Stimulated activated CD4-positive, alpha-beta T cell treated with anti-CD3 and anti-CD28 coated beads, Interleukin-2, amount 100 ng/mL, for 4 hours (primary cell): ENCODE data around the gene ZNF438.

Source experiments
- DNase-seq: peaks from one replicate; pipeline ENCODE4 v3.0.0-alpha.2; 2020; ENCODE audit warnings: low read depth

ZNF438 gene

GRCh38 chr10:30883751-30884150, 147.9 kb downstream of the ZNF438 start:
- no peak for DNase-seq

GRCh38 chr10:30883116-30883515, 148.5 kb downstream of the ZNF438 start:
- no peak for DNase-seq

DNA sequence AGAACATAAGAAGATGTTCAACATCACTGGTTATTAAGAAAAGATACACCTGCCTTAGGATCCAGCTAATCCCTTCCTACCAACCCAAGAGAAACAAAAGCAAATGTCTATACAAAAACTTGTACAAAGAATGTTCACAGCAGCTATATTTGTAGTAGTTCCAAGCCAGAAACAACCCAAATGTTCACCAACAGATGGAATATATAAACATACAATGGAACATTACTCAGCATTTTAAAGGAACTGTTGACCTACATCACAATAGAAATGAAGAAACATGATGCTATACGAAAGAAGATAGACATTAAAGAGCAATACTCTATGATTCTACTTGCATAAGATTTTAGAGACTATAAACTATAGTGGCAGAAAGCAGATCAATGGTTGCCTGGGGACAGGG, 149.4 kb downstream of the ZNF438 start:
- DNase-seq = no peak

DNA sequence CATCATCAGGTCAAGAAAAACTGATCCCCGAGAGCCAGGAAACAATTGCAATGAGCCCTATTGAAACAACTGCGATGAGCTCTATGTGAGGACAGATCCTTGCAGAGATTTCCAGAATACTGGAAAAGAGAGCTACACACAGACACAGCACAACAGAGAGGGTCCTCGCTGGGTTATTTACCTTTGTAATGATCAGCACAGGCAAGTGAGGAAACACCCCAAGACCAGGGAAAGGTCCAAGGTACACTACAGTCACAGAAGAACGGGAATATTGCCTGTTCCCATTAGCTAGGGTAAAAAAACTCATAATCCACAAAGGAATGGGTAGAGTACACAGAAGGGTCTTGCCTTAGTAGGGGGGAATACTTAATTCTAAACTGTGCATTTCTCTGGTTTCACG, 152.7 kb downstream of the ZNF438 start:
- DNase-seq = no peak

DNA sequence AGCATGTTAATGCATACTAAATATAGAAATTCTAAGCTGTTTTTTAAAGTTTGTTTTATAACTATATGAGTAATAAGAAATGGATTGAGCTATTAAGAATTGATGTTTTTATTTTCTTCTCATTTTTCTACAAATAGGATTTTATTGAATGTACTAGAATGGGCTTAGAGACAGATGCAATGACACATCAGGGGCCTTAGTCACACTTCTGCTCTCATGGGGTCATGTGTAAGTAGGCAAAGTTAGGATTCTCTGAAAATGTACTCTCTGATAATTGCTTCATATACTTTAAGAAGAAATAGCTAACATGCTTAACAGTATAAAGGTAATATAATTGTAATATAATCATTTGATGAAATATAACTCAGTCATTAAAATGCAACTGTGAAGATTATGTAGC, 154.6 kb downstream of the ZNF438 start:
- DNase-seq = no peak

DNA sequence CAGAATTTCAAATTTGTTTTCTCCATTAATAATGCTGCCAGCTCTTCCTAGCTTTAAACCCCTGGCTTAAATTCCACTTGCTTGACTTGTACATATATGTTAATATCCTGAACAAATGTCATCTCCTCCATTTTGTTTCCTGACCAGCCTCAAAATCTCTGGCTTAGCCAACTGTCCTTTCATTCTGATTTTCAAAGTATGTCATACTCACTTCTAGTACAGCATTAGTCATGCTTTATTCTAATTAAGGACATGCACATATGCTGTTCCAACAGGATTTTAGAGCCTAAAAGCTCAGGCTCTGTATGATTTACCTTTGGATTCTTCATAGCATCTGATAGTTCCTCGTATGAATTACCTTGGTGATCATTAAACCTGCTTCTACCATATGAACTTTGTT, 158.3 kb downstream of the ZNF438 start:
- no peak for DNase-seq

DNA sequence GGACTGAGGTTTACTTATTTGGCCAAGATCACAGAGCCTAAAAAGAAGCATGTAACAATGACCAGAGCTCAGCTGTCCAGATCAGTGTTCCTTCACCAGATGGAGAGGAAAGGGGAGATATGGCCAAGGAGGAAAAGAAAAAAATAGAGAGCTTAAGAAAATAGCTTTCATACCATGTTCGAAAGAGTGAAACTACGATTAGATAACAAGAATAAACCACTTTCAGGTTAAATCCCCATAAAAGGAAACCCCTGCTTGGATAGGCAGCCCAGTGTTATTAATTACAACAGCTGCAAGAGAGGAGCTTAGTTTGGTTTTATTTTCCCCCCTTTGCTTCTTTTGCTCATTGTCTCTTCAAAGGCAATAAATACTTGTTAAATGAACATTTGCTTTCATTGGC, 160.8 kb downstream of the ZNF438 start:
- DNase-seq = no peak

DNA sequence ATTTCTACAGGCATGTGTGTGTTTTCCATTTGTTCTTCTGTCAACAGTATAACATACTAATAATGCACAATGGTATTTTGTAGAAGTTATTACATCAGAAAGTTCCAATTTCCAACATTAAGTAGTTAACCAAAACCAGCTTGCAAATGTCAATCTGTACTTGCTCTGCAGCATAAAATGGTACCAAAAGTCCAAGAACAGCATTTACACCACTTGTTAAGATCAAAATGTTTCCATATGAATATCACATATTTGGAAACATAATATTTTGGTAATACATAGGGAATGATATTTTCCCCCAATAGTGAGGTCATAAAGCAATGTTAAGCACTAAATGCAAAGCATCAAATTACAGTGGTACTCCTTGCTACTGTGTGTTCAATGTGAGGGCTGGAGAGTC, 162.1 kb downstream of the ZNF438 start:
- DNase-seq = no peak

- DNase-seq = no peak
Measured at GRCh38 chr10:30868611-30869010, 163.1 kb downstream of the ZNF438 start.

DNA sequence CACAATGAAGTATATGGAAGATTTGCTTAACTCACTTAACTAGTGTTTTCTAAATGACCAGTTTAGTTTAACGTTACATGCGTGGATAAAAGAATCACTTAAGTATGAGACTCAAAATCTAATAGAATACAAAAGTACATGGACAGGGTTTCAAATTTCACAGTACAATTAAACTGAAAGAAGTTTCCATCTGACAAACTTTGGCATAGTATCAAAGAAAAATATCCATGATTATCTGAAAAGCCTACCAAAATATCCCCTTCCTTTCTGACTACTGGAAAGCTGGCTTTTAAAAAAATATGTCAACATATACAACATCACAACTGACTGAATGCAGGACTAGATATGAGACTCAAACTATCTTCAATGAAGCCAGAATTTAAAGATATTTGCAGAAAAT, 164.8 kb downstream of the ZNF438 start:
- DNase-seq = no peak

DNA sequence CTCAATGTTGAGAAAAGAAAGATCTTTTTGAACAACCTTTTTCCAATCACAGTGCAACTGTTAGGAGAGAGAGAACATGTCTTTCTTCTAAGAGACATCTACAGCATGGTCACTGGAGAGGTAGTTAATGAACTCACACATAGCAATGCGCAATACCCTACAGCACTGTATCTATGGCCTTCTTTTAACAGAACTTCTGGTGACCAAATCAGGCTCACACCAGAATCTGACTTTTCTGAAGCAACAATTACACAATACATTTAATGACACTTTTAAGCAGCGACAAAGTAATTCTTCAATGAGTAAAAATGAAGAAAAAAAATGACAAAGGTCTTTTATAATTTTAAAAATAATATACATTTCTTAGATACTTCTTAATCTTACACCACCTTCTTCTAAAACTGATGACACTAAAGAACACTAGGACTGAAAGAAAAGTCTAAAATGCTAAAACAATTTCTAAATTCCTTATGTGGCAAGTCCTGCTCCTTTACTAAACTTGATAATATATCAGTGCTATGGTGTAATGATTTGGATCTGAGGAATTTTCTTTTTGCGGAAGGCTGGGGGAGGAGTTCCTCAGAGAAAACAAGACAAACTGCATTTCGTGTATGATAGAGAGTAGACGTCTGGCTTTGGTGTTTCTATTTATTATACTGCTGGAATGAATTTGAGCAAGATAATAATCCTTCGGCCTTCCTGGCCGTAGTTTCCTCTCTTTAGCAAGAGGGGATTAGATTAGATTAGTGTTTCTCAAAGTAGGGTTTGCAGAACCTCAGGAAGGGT, 166.3 kb downstream of the ZNF438 start:
- no peak for DNase-seq

GRCh38 chr10:30863516-30864210, 168.0 kb downstream of the ZNF438 start:
- DNase-seq = no peak

DNA sequence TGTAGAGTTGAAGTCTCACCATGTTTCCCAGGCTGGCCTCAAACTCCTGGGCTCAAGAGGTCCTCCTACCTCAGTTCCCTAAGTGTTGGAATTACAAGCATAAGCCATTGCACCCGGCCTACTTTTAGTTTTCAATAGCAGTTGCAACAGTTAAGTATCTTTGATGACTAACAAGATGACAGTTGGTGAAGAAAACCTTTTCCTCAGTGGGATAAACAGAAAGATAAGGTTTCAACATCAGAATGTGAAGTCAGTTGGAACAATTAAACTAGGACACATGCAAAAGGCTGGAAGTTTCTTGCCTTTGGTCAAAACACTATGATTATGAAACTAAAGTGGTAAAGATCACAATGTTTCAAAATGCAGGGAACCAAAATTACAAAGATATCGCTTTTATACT, 169.2 kb downstream of the ZNF438 start:
- no peak for DNase-seq

DNA sequence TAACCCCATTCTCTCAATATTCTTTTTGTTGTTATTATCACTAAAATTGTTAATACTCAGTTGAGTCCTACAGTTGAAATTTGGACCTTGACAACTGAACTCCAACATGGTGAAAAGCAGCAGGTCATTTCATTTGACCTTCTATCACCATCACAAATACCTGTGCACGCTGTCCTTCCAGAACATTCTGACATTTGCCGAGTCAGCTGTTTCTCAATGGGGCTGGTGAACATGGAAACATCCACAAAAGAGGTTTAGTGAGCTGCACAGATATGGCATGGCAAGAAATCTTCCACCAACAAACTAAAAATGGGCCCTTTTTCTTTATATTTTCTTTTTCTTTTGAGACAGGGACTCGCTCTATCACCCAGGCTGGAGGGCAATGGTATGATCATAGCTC, 169.7 kb downstream of the ZNF438 start:
- no peak for DNase-seq

DNA sequence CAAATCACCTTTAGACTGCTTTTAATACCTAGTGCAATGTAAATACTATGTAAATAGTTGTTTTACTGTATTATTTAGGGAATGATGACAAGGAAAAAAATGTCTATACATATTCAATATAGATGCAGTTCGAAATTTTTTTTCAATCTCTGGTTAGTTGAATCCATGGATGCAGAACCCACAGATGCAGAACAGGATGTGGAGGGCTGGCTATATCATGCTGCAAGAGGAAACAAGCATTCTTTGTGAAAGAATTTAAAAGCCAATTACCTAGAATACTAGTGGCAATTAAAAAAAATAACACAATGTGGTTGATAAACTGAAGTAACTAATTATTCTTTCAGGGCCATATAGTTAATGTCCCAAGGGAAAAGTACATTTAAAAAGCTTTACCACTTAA, 170.4 kb downstream of the ZNF438 start:
- no peak for DNase-seq

- no peak for DNase-seq
Measured at GRCh38 chr10:30858499-30858898, 173.2 kb downstream of the ZNF438 start.

GRCh38 chr10:30857803-30858202, 173.9 kb downstream of the ZNF438 start:
- no peak for DNase-seq

DNA sequence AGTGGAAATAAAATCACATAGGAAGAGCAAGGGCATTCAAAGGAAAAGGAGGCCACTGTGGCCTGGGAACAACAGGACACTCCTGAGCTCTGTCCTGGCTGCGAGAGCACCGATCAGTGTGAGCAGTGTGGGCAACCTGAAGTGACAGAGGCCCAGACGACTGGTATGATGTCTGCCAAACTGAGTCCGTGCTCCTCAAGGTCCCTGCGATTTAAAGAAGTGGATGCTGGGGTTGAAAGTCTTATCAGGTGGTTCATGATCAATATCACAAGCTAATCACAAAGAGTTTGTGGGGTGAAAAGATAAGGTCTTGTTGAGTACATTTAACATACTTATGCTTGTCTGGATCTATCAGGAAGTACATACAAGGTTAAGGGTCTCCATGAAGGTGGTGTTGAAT, 176.5 kb downstream of the ZNF438 start:
- no peak for DNase-seq

GRCh38 chr10:30854656-30855055, 177.0 kb downstream of the ZNF438 start:
- DNase-seq = no peak

DNA sequence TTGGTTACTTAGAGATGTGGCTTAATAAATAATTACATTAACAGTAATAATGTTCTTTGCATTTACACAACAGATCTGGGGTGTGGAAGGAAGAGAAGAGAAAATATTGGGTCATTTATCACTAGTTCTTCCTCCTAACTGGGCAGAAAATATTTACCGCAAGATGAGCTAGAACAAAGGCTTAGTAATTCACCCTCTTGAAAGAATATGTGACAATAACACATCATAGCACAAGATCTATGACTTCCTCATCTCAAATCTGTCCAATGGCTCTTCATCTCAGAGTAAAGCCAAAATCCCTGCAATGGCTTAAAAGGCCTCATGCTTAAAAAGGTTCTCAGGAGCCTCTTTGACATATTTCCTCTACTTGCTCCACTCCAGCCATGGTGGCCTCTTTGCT, 178.6 kb downstream of the ZNF438 start:
- DNase-seq = no peak

GRCh38 chr10:30850776-30851175, 180.9 kb downstream of the ZNF438 start:
- DNase-seq = no peak

DNA sequence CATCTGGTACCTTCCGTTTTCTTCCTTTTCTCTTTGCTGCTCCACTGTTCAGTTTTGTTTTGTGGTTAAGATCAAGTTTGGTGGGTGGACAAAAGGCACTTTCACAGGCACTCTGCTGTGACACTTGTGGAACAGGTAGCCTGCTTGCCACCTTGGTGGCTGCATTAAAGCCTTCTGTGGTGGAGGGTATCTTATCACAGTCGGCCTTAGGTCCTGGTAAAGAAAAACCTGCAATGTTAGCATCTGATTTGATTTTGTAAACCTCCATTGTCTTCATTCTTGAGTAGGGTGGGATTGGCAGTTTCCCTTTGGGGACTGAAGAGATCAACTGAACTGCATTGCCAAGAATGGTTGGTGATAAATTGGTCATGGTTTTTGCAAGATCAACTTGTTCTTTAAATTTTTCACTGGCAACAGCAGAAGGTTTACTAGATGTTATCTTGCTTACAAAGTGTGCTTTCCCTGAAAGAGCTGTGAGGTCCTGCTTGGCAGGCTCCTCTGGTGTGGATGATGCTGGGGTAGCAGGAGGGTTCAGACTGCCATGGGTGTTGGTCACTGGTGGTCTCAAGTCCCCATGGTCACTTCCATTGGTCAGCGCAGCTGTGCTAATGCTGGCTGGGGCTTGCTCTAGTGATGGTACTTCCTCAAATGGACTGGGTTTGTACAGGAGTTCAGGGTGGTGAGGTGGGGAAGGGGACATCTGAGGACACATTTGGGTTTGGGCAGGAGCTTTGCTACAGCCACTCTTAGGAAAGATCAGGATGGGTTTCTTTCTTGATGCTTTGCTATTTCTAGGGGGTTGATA, 182.2 kb downstream of the ZNF438 start:
- no peak for DNase-seq
